AG09309 (cell line): ENCODE measurements around the gene LAMA2.

Experiments used
- DNase-seq: peaks from one replicate; pipeline ENCODE4 v3.0.0-alpha.2; 2010; ENCODE audit warnings: low read depth
- H3K4me3 ChIP-seq: 2 replicates; pipeline ENCODE4 v1.5.1; 2011; ENCODE audit warnings: mild to moderate bottlenecking, low read depth, low read length, moderate library complexity; ENCODE audit not compliant: control insufficient read depth
- TF ChIP-seq, protein P1 (sequence below): IDR thresholded peaks from 2 replicates; pipeline ENCODE4 v1.5.1; 2011; ENCODE audit warnings: mild to moderate bottlenecking, low read depth, low read length, inconsistent platforms; ENCODE audit not compliant: insufficient read depth, control insufficient read depth; ENCODE audit errors: missing control alignments

LAMA2 gene

DNA sequence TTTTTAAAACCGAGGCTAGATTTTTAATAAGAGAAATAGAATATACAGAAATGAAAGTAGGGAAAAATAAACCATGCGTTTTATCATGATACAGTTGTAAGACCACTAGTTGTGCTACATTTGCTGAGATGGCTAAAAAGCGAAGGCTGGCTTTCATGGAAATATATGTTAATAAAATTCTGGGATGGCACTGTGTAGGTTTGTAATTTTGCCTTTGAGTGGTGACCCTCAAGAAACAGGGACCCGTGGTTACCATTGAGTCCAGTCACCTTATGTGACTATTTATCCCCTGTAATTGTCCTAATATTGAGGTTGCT, 593.3 kb downstream of the LAMA2 start:
- no peak overlapping the region for H3K4me3 ChIP-seq
- TF ChIP-seq, protein P1, sequence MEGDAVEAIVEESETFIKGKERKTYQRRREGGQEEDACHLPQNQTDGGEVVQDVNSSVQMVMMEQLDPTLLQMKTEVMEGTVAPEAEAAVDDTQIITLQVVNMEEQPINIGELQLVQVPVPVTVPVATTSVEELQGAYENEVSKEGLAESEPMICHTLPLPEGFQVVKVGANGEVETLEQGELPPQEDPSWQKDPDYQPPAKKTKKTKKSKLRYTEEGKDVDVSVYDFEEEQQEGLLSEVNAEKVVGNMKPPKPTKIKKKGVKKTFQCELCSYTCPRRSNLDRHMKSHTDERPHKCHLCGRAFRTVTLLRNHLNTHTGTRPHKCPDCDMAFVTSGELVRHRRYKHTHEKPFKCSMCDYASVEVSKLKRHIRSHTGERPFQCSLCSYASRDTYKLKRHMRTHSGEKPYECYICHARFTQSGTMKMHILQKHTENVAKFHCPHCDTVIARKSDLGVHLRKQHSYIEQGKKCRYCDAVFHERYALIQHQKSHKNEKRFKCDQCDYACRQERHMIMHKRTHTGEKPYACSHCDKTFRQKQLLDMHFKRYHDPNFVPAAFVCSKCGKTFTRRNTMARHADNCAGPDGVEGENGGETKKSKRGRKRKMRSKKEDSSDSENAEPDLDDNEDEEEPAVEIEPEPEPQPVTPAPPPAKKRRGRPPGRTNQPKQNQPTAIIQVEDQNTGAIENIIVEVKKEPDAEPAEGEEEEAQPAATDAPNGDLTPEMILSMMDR = no peak
- DNase-seq = no peak

GRCh38 chr6:129476810-129477209, 593.9 kb downstream of the LAMA2 start:
- TF ChIP-seq, protein P1 = no peak
- no peak for DNase-seq

DNA sequence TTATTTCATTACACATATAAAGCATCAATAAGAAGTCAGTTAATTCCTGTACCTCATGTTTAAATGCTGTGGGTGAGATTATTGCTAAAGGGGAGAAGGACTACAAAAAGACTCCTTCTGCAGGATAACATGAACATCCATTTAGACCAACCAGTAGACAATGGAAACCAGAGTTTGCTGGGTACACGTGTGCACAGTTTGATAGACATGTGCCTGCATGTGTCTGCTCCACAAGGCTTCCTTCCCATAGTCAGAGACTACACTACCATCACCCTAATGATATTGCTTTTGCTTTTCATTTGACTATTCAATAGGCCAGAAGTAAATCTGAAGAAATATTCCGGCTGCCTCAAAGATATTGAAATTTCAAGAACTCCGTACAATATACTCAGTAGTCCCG, 595.4 kb downstream of the LAMA2 start:
- TF ChIP-seq, protein P1 = no peak
- DNase-seq = no peak
- H3K4me3 ChIP-seq = no peak overlapping the region

More at GRCh38 chr6:129476810-129477209, 593.9 kb downstream of the LAMA2 start:
- H3K4me3 ChIP-seq = no peak overlapping the region

DNA sequence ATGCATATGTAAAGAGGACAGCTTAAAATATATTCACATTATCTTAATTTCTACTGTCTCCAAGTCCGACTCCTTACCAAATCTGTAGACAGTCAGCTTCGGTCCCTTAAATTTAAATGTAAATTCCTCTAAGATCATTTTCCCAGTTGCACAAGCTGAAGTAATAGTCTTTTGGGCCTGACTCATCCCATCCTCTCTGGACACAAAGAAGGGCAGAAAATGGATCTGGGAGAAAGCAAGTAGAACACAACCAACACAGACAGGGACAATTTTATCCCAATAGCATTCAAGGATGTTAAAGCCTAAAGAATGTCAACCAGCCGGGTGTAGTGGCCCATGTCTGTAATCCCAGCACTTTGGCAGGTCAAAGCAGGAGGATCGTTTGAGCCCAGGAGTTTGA, 598.8 kb downstream of the LAMA2 start:
- DNase-seq = no peak
- no peak overlapping the region for H3K4me3 ChIP-seq
- TF ChIP-seq, protein P1 = no peak

DNA sequence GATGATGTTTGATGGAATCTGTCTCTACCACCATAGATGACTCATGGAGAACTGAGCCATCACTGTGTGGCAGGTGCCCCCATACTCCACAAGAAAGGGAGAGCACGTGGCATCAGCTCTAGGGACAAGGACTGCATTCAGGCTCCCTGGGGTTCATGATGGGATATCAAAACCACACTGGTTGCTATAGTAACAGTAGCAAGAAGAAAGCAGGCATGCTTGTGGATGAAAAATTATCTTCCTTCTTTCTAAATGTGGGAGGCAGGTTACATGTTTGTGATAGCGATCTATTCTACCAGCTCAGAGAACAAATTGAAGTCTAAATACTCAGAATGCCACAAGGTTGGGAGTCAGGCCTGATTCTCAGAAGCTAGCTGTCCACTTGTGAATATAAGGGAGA, 602.8 kb downstream of the LAMA2 start:
- TF ChIP-seq, protein P1 = no peak
- no peak for DNase-seq
- no peak overlapping the region for H3K4me3 ChIP-seq

- DNase-seq = no peak
- no peak overlapping the region for H3K4me3 ChIP-seq
- TF ChIP-seq, protein P1 = no peak
These were observed 603.4 kb downstream of the LAMA2 start for GRCh38 chr6:129486327-129486726.

DNA sequence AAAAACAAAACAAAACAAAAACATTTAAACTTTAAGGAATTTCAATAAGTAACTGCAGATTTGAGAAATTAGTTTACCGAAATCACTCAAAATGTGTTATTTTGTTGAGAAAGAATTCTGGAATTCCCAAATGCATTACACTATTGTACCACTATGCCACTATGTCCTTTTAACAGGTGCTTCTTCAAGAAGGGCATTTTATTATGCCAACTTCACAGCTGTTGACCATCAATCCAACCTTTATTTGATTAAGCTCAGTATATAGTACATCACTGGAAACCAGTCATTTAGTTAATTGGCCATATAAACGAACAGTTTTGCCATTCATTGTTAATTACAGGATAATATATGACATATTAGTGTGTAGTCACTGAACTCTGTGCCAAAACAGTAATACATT, 605.4 kb downstream of the LAMA2 start:
- no peak overlapping the region for H3K4me3 ChIP-seq
- no peak for DNase-seq
- TF ChIP-seq, protein P1 = no peak
